HepG2 (cell line): ENCODE results near the gene MTCH2. TPM values are rescaled to one million over a fixed set of nuclear protein-coding genes. Genes with fewer than 3 reads are reported as not detected.

Source experiments
- AKAP8 ChIP-seq: sonication (generic); formaldehyde crosslinking; IDR thresholded peaks from 2 replicates; pipeline ENCODE4 v1.5.1; 2020; ENCODE audit warnings: mild to moderate bottlenecking, missing genetic modification reagents
- CTCF ChIP-seq: sonication (generic); formaldehyde crosslinking; IDR thresholded peaks from 2 replicates; pipeline ENCODE4 v1.5.0; 2020; ENCODE audit warnings: mild to moderate bottlenecking, missing genetic modification reagents, moderate library complexity
- EEA1 ChIP-seq: sonication (generic); formaldehyde crosslinking; IDR thresholded peaks from 2 replicates; pipeline ENCODE4 v1.5.1; 2020; ENCODE audit warnings: mild to moderate bottlenecking, missing genetic modification reagents, borderline replicate concordance
- EHMT2 ChIP-seq: fragments of 200-600 bp; sonication (generic); IDR thresholded peaks from 2 replicates; pipeline ENCODE4 v1.7.0; 2017; ENCODE audit warnings: antibody characterized with exemption, low read depth, low read length, borderline replicate concordance
- MTF1 ChIP-seq: sonication (generic); formaldehyde crosslinking; IDR thresholded peaks from 2 replicates; pipeline ENCODE4 v1.5.0; 2020; ENCODE audit warnings: missing genetic modification reagents
- SMAD3 ChIP-seq: sonication (generic); formaldehyde crosslinking; IDR thresholded peaks from 2 replicates; pipeline ENCODE4 v1.4.0; 2020; ENCODE audit warnings: missing genetic modification reagents
- SOX6 ChIP-seq, 2 experiments: fragments of 450-650 bp in 1 of 2; sonication (generic) in 1 of 2; formaldehyde crosslinking in 1 of 2; IDR thresholded peaks; 2 replicates each; pipeline versions ENCODE4 v1.4.0 to v1.6.1; 2017 to 2020; ENCODE audit warnings: antibody characterized with exemption in 1 of 2, mild to moderate bottlenecking in 1 of 2, missing genetic modification reagents in 1 of 2
- SP4 ChIP-seq: sonication (generic); formaldehyde crosslinking; IDR thresholded peaks from 2 replicates; pipeline ENCODE4 v1.8.1; 2023; ENCODE audit warnings: mild to moderate bottlenecking, missing genetic modification reagents
- ZNF292 ChIP-seq: sonication (generic); formaldehyde crosslinking; IDR thresholded peaks from 2 replicates; pipeline ENCODE4 v1.8.1; 2022; ENCODE audit warnings: mild to moderate bottlenecking, low read depth, missing genetic modification reagents, borderline replicate concordance
- ZNF619 ChIP-seq: sonication (generic); formaldehyde crosslinking; IDR thresholded peaks from 2 replicates; pipeline ENCODE4 v1.4.0; 2020; ENCODE audit warnings: mild to moderate bottlenecking, missing genetic modification reagents
- ZNF670 ChIP-seq: sonication (generic); formaldehyde crosslinking; IDR thresholded peaks from 2 replicates; pipeline ENCODE4 v1.8.0; 2022; ENCODE audit warnings: mild to moderate bottlenecking, missing genetic modification reagents, borderline replicate concordance
- ZNF766 ChIP-seq: sonication (generic); formaldehyde crosslinking; IDR thresholded peaks from 2 replicates; pipeline ENCODE4 v1.5.0; 2020; ENCODE audit warnings: missing genetic modification reagents, borderline replicate concordance
- ZNF776 ChIP-seq: sonication (generic); formaldehyde crosslinking; IDR thresholded peaks from 2 replicates; pipeline ENCODE4 v1.4.0; 2020; ENCODE audit warnings: mild to moderate bottlenecking, missing genetic modification reagents
- ZSCAN25 ChIP-seq: sonication (generic); formaldehyde crosslinking; IDR thresholded peaks from 2 replicates; pipeline ENCODE4 v1.8.0; 2022; ENCODE audit warnings: mild to moderate bottlenecking, missing genetic modification reagents
- polyA plus RNA-seq, 8 experiments: library from polyadenylated mRNA; depleted of rRNA in 3 of 8; stranded (reverse) in 7 of 8; unstranded in 1 of 8; fragments of >200 nt; fragmentation: Illumina TruSeq in 4 of 8; extraction: Trizol in 4 of 8; gene quantifications; 2 replicates each; pipeline versions ENCODE4 v1.2.1 to v1.2.3, GENCODE V29; 2011 to 2016; ENCODE audit warnings: low read depth in 4 of 8, missing spikeins in 1 of 8, mixed read lengths in 1 of 8; ENCODE audit not compliant: insufficient read depth in 1 of 8
- total RNA-seq, 5 experiments: library from RNA; depleted of rRNA; stranded (reverse); fragments of >200 nt; fragmentation: Illumina TruSeq; extraction: Trizol; gene quantifications; 2 replicates each; pipeline ENCODE4 v1.2.3, GENCODE V29; 2016; ENCODE audit warnings: low read depth in 1 of 5
- TF ChIP-seq, protein P1 (sequence below): sonication (generic); formaldehyde crosslinking; IDR thresholded peaks from one replicate; pipeline ENCODE4 v1.5.1; 2020; ENCODE audit warnings: mild to moderate bottlenecking, missing genetic modification reagents; ENCODE audit errors: not compliant biosample characterization

The MTCH2 gene
- total and polyA plus RNA-seq, 2 of the 13 experiments (the other 11 are each of a cell fraction or from before 2014, with no cell fraction given), result 112 to 272 TPM

GRCh38 chr11:47578524-47579494 is 63.5 kb downstream of the MTCH2 start, which contains the start of the genes KBTBD4 and NDUFS3 (continued):
- TF ChIP-seq CTCF (CRISPR knock-in tag), result peak; percentile 20; the same call in 1 of the 2 replicates
- TF ChIP-seq EHMT2, result no peak; the same call in 1 of the 2 replicates
- TF ChIP-seq, protein P1, sequence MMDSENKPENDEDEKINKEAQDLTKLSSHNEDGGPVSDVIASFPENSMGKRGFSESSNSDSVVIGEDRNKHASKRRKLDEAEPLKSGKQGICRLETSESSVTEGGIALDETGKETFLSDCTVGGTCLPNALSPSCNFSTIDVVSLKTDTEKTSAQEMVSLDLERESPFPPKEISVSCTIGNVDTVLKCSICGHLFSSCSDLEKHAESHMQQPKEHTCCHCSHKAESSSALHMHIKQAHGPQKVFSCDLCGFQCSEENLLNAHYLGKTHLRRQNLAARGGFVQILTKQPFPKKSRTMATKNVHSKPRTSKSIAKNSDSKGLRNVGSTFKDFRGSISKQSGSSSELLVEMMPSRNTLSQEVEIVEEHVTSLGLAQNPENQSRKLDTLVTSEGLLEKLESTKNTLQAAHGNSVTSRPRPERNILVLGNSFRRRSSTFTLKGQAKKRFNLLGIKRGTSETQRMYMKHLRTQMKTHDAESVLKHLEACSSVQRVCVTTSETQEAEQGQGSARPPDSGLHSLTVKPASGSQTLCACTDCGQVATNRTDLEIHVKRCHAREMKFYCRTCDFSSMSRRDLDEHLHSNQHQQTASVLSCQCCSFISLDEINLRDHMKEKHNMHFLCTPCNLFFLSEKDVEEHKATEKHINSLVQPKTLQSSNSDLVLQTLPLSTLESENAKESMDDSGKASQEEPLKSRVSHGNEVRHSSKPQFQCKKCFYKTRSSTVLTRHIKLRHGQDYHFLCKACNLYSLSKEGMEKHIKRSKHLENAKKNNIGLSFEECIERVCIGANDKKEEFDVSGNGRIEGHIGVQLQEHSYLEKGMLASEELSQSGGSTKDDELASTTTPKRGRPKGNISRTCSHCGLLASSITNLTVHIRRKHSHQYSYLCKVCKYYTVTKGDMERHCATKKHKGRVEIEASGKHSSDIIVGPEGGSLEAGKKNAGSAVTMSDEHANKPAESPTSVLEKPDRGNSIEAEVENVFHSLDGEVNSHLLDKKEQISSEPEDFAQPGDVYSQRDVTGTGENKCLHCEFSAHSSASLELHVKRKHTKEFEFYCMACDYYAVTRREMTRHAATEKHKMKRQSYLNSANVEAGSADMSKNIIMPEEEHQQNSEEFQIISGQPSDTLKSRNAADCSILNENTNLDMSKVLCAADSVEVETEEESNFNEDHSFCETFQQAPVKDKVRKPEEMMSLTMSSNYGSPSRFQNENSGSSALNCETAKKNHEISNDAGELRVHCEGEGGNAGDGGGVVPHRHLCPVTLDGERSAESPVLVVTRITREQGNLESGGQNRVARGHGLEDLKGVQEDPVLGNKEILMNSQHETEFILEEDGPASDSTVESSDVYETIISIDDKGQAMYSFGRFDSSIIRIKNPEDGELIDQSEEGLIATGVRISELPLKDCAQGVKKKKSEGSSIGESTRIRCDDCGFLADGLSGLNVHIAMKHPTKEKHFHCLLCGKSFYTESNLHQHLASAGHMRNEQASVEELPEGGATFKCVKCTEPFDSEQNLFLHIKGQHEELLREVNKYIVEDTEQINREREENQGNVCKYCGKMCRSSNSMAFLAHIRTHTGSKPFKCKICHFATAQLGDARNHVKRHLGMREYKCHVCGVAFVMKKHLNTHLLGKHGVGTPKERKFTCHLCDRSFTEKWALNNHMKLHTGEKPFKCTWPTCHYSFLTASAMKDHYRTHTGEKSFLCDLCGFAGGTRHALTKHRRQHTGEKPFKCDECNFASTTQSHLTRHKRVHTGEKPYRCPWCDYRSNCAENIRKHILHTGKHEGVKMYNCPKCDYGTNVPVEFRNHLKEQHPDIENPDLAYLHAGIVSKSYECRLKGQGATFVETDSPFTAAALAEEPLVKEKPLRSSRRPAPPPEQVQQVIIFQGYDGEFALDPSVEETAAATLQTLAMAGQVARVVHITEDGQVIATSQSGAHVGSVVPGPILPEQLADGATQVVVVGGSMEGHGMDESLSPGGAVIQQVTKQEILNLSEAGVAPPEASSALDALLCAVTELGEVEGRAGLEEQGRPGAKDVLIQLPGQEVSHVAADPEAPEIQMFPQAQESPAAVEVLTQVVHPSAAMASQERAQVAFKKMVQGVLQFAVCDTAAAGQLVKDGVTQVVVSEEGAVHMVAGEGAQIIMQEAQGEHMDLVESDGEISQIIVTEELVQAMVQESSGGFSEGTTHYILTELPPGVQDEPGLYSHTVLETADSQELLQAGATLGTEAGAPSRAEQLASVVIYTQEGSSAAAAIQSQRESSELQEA (CRISPR knock-in tag), result peak; percentile 70
- peak; percentile 95 for TF ChIP-seq ZNF766 (CRISPR knock-in tag)
- no peak for TF ChIP-seq SOX6 (IDR thresholded peaks at IDR 0.05)
- peak; percentile 76 for TF ChIP-seq SOX6 (CRISPR knock-in tag; IDR thresholded peaks at IDR 0.05)
- no peak; the same call in 1 of the 2 replicates for TF ChIP-seq ZNF619
- TF ChIP-seq ZNF776, result peak; percentile 36
- TF ChIP-seq MTF1, result no peak
- TF ChIP-seq AKAP8 (CRISPR knock-in tag), result no peak
- TF ChIP-seq SP4, result peak; percentile 91
- peak; percentile 97 for TF ChIP-seq SMAD3 (CRISPR knock-in tag)
- no peak for TF ChIP-seq ZNF292
- TF ChIP-seq ZNF670, result no peak; the same call in 1 of the 2 replicates
- TF ChIP-seq ZSCAN25 (CRISPR knock-in tag), result no peak
- peak; percentile 65; the same call in 1 of the 2 replicates for TF ChIP-seq EEA1 (CRISPR knock-in tag)
